Peyer's patch (tissue), 4 donors: ENCODE measurements around the gene DDX27.

ENCODE experiments used
- POLR2A ChIP-seq, 2 donors: fragments of 450-650 bp; IDR thresholded peaks; one replicate each; pipeline ENCODE4 v1.5.1; 2017; ENCODE audit warnings: antibody characterized with exemption in 2 of 2, mild to moderate bottlenecking in 2 of 2, moderate library complexity in 2 of 2
- TF ChIP-seq, protein P1 (sequence below), 6 experiments: fragments of 450-650 bp in 4 of 6; fragments of 200-600 bp in 2 of 6; sonication (generic) in 1 of 6; IDR thresholded peaks; one replicate each; pipeline ENCODE4 v1.5.1; 2017 to 2019; ENCODE audit warnings: antibody characterized with exemption in 6 of 6, mild to moderate bottlenecking in 3 of 6, moderate library complexity in 1 of 6

GRCh38 chr20:49187330-49187850 lies 31.8 kb upstream of the DDX27 start:
- TF ChIP-seq, protein P1, sequence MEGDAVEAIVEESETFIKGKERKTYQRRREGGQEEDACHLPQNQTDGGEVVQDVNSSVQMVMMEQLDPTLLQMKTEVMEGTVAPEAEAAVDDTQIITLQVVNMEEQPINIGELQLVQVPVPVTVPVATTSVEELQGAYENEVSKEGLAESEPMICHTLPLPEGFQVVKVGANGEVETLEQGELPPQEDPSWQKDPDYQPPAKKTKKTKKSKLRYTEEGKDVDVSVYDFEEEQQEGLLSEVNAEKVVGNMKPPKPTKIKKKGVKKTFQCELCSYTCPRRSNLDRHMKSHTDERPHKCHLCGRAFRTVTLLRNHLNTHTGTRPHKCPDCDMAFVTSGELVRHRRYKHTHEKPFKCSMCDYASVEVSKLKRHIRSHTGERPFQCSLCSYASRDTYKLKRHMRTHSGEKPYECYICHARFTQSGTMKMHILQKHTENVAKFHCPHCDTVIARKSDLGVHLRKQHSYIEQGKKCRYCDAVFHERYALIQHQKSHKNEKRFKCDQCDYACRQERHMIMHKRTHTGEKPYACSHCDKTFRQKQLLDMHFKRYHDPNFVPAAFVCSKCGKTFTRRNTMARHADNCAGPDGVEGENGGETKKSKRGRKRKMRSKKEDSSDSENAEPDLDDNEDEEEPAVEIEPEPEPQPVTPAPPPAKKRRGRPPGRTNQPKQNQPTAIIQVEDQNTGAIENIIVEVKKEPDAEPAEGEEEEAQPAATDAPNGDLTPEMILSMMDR (IDR thresholded peaks at IDR 0.05), result no peak
- no peak for TF ChIP-seq POLR2A (IDR thresholded peaks at IDR 0.05)
